ENCODE data around the gene CDK1.

- TF ChIP-seq TARDBP (IDR thresholded peaks at IDR 0.05) (no peak), ARNT (IDR thresholded peaks at IDR 0.05) (no peak)
Observed at GRCh38 chr10:60818134-60818770, 40.0 kb downstream of the CDK1 start.
